HepG2 (cell line): ENCODE data around the gene ELAVL2. TPM values are rescaled to one million over a fixed set of nuclear protein-coding genes. Genes with fewer than 3 reads are reported as not detected.

ENCODE experiments used
- ATAC-seq: fragments of 200-7000 bp; cut with Tn5 transposase; 3 replicates; pipeline ENCODE4 v1.9.1; 2020; ENCODE audit warnings: mild to moderate bottlenecking, moderate library complexity
- BruUV-seq: library from RNA; stranded (reverse); fragments of 400-500 nt; replicated peaks from 2 replicates; lab custom pipeline; 2021; lab: Mats Ljungman, UMichigan
- CTCF ChIA-PET: fragments of 300-600 bp; formaldehyde crosslinking; extraction: SDS; loops from one replicate; lab custom pipeline; 2021; ENCODE audit warnings: low total read pairs, inconsistent platforms, low intra/inter-chr PET ratio; lab: Yijun Ruan, JAX
- POLR2A ChIA-PET: fragments of 350-600 bp; sonication (Branson Sonifier 250); formaldehyde crosslinking; loops from one replicate; lab custom pipeline; 2020; ENCODE audit warnings: antibody characterized with exemption, inconsistent platforms; lab: Yijun Ruan, JAX
- DNase-seq: peaks from one replicate; pipeline ENCODE4 v3.0.0-alpha.2; 2015; ENCODE audit warnings: low spot score
- FAIRE-seq: peaks from 3 replicates; lab custom pipeline; 2011; peaks lifted over from hg19 to GRCh38; lab: Jason Lieb, UNC
- H2AFZ ChIP-seq: one replicate; pipeline ENCODE4 v1.6.1; 2011; ENCODE audit warnings: low read length, inconsistent platforms
- H3K27ac ChIP-seq: fragments of 300-600 bp; 3 replicates; pipeline ENCODE4 v1.8.0; 2011; ENCODE audit warnings: mixed run types, mild to moderate bottlenecking, mixed read lengths, low read length, inconsistent platforms; ENCODE audit not compliant: insufficient read depth; ENCODE audit errors: extremely low read length
- H3K27me3 ChIP-seq, 2 experiments: fragments of 200-600 bp in 1 of 2; 2 replicates in 1 of 2; 3 replicates in 1 of 2; pipeline versions ENCODE4 v1.6.0 to v1.8.0; 2011; ENCODE audit warnings: low read length in 2 of 2, mild to moderate bottlenecking in 2 of 2, moderate library complexity in 2 of 2, inconsistent platforms in 1 of 2; ENCODE audit not compliant: insufficient read depth in 2 of 2, control insufficient read depth in 1 of 2
- H3K36me3 ChIP-seq, 2 experiments: fragments of 200-600 bp in 1 of 2; replicated peaks in 1 of 2; 2 replicates in 1 of 2; 3 replicates in 1 of 2; pipeline versions ENCODE4 v1.5.1 to v1.8.0; 2011; ENCODE audit warnings: low read length in 2 of 2, inconsistent platforms in 1 of 2; ENCODE audit not compliant: insufficient read depth in 2 of 2, control insufficient read depth in 1 of 2
- H3K4me1 ChIP-seq: 2 replicates; pipeline ENCODE4 v1.5.1; 2012; ENCODE audit warnings: low read length, inconsistent platforms; ENCODE audit not compliant: insufficient read depth
- H3K4me2 ChIP-seq: 2 replicates; pipeline ENCODE4 v1.6.0; 2011; ENCODE audit warnings: low read depth, low read length, inconsistent platforms
- H3K4me3 ChIP-seq, 3 experiments: fragments of 200-600 bp in 1 of 3; sonication (generic), shearing (Covaris generic) in 1 of 3; replicated peaks in 1 of 3; 2 replicates each; pipeline ENCODE4 v1.5.1; 2011 to 2016; ENCODE audit warnings: low read length in 3 of 3, inconsistent platforms in 2 of 3, low read depth in 2 of 3, mild to moderate bottlenecking in 2 of 3, control low read depth in 1 of 3, mixed read lengths in 1 of 3; ENCODE audit not compliant: insufficient read depth in 1 of 3
- H3K79me2 ChIP-seq: one replicate; pipeline ENCODE4 v1.6.1; 2011; ENCODE audit warnings: low read length, inconsistent platforms; ENCODE audit not compliant: insufficient read depth
- H3K9ac ChIP-seq: 2 replicates; pipeline ENCODE4 v1.6.0; 2011; ENCODE audit warnings: mild to moderate bottlenecking, low read depth, low read length, inconsistent platforms; ENCODE audit not compliant: insufficient read depth
- H3K9me3 ChIP-seq: 2 replicates; pipeline ENCODE4 v1.5.1; 2012; ENCODE audit warnings: mild to moderate bottlenecking, low read length
- H4K20me1 ChIP-seq: 2 replicates; pipeline ENCODE4 v1.6.0; 2011; ENCODE audit warnings: inconsistent platforms, mild to moderate bottlenecking, low read length, moderate library complexity; ENCODE audit not compliant: insufficient read depth
- ARNTL ChIP-seq: sonication (generic); formaldehyde crosslinking; IDR thresholded peaks from 2 replicates; pipeline ENCODE4 v1.4.0; 2020; ENCODE audit warnings: mild to moderate bottlenecking, missing genetic modification reagents
- FIP1L1 ChIP-seq: fragments of 200-400 bp; formaldehyde crosslinking; IDR thresholded peaks from 2 replicates; pipeline ENCODE4 v1.6.1; 2018; ENCODE audit warnings: low read depth, mild to moderate bottlenecking, low read length, moderate library complexity, borderline replicate concordance; ENCODE audit not compliant: insufficient read depth
- FOXO4 ChIP-seq: sonication (generic); formaldehyde crosslinking; conservative IDR thresholded peaks from 2 replicates; pipeline ENCODE4 v1.8.1; 2023; ENCODE audit warnings: missing genetic modification reagents
- HDAC2 ChIP-seq: sonication (generic); formaldehyde crosslinking; IDR thresholded peaks from 2 replicates; pipeline ENCODE4 v1.4.0; 2020; ENCODE audit warnings: missing genetic modification reagents
- KLF13 ChIP-seq: sonication (generic); formaldehyde crosslinking; IDR thresholded peaks from 2 replicates; pipeline ENCODE4 v1.4.0; 2020; ENCODE audit warnings: mild to moderate bottlenecking, missing genetic modification reagents
- PPARG ChIP-seq: conservative IDR thresholded peaks from 2 replicates; pipeline ENCODE4 v1.6.1; 2016; ENCODE audit warnings: missing biosample characterization, missing genetic modification reagents
- RNF219 ChIP-seq: sonication (generic); formaldehyde crosslinking; IDR thresholded peaks from 2 replicates; pipeline ENCODE4 v1.5.0; 2020; ENCODE audit warnings: mild to moderate bottlenecking, missing genetic modification reagents
- SALL1 ChIP-seq: sonication (generic); formaldehyde crosslinking; IDR thresholded peaks from 2 replicates; pipeline ENCODE4 v1.8.0; 2022; ENCODE audit warnings: mild to moderate bottlenecking, missing genetic modification reagents
- U2AF1 ChIP-seq: fragments of 200-400 bp; formaldehyde crosslinking; optimal IDR thresholded peaks from 2 replicates; pipeline ENCODE3; 2017; ENCODE audit warnings: mild to moderate bottlenecking, low read depth, low read length
- ZBTB14 ChIP-seq: sonication (generic); formaldehyde crosslinking; IDR thresholded peaks from 2 replicates; pipeline ENCODE4 v1.4.0; 2020; ENCODE audit warnings: missing genetic modification reagents
- ZNF432 ChIP-seq: sonication (generic); formaldehyde crosslinking; IDR thresholded peaks from 2 replicates; pipeline ENCODE4 v1.5.0; 2020; ENCODE audit warnings: missing genetic modification reagents, mild to moderate bottlenecking, borderline replicate concordance
- ZNF563 ChIP-seq: sonication (generic); formaldehyde crosslinking; IDR thresholded peaks from 2 replicates; pipeline ENCODE4 v1.8.0; 2022; ENCODE audit warnings: mild to moderate bottlenecking, moderate library complexity, missing genetic modification reagents
- ZNF790 ChIP-seq: sonication (generic); formaldehyde crosslinking; IDR thresholded peaks from 2 replicates; pipeline ENCODE4 v1.8.0; 2022; ENCODE audit warnings: missing genetic modification reagents, mild to moderate bottlenecking, borderline replicate concordance
- ZSCAN12 ChIP-seq: sonication (generic); formaldehyde crosslinking; IDR thresholded peaks from 2 replicates; pipeline ENCODE4 v1.9.0; 2021; ENCODE audit warnings: mild to moderate bottlenecking, missing genetic modification reagents
- ZXDC ChIP-seq: sonication (generic); formaldehyde crosslinking; IDR thresholded peaks from 2 replicates; pipeline ENCODE4 v1.5.0; 2020; ENCODE audit warnings: mild to moderate bottlenecking, missing genetic modification reagents
- WGBS: methylation state at CpG from one replicate; pipeline ENCODE4 v1.1.6; 2017; ENCODE audit warnings: low lambda C conversion rate; 5-methylcytosine and 5-hydroxymethylcytosine counted together
- in situ Hi-C: cut with HindIII; loops from 2 replicates; pipeline ENCODE4 v1.10.0; 2017; ENCODE audit warnings: low pct_unique_long_range_greater_than_20kb; ENCODE audit not compliant: extremely low pct_ligation_motif_present
- intact Hi-C: fragments of 100-400 bp; cut with micrococcal nuclease; formaldehyde crosslinking; loops from one replicate; pipeline ENCODE4 v1.10.0; 2022; ENCODE audit not compliant: unreplicated experiment
- polyA plus RNA-seq, 8 experiments: library from polyadenylated mRNA; depleted of rRNA in 3 of 8; stranded (reverse) in 7 of 8; unstranded in 1 of 8; fragments of >200 nt; fragmentation: Illumina TruSeq in 4 of 8; extraction: Trizol in 4 of 8; gene quantifications; 2 replicates each; pipeline versions ENCODE4 v1.2.1 to v1.2.3, GENCODE V29; 2011 to 2016; ENCODE audit warnings: low read depth in 4 of 8, missing spikeins in 1 of 8, mixed read lengths in 1 of 8; ENCODE audit not compliant: insufficient read depth in 1 of 8
- total RNA-seq, 5 experiments: library from RNA; depleted of rRNA; stranded (reverse); fragments of >200 nt; fragmentation: Illumina TruSeq; extraction: Trizol; gene quantifications; 2 replicates each; pipeline ENCODE4 v1.2.3, GENCODE V29; 2016; ENCODE audit warnings: low read depth in 1 of 5

ELAVL2 gene
- total and polyA plus RNA-seq, 2 of the 13 experiments (the other 11 are each of a cell fraction or from before 2014, with no cell fraction given) = not detected

- TF ChIP-seq HDAC2 (CRISPR knock-in tag) = no peak
- no peak for TF ChIP-seq U2AF1
- TF ChIP-seq ZNF563 (CRISPR knock-in tag) = no peak
- no peak for TF ChIP-seq FOXO4 (CRISPR knock-in tag)
- no peak for TF ChIP-seq ZSCAN12
- TF ChIP-seq FIP1L1 = no peak
- no peak for TF ChIP-seq SALL1 (CRISPR knock-in tag)
- TF ChIP-seq RNF219 = no peak
- TF ChIP-seq ARNTL = no peak
- TF ChIP-seq ZNF790 (CRISPR knock-in tag) = no peak
- no peak for TF ChIP-seq ZXDC (CRISPR knock-in tag)
- no peak for TF ChIP-seq ZNF432
- no peak for TF ChIP-seq ZBTB14 (CRISPR knock-in tag)
- TF ChIP-seq KLF13 (CRISPR knock-in tag) = no peak
- TF ChIP-seq PPARG (CRISPR knock-in tag) = no peak
- DNase-seq = no peak
- Histone ChIP-seq H3K4me1 (no peaks in the 10 kb centered on the region), H3K79me2 (no peaks in the 10 kb centered on the region), H3K27ac (no peak overlapping the region), H3K9ac (no peak overlapping the region), H3K27me3 (peaks cover 0 to under 1% of the 10 kb centered on the region in 2 experiments; a peak in 1 of 5 replicates), H4K20me1 (no peaks in the 10 kb centered on the region), H3K36me3 (no peaks in the 10 kb centered on the region), H3K4me3 (no peak overlapping the region), H3K4me2 (no peak overlapping the region), H2AFZ (no peak overlapping the region), H3K9me3 (no peaks in the 10 kb centered on the region)
- CTCF ChIA-PET = no interaction called here
- WGBS = 9% methylated on average over 2 of the region's 2 CpGs
- intact Hi-C loops (no loop called here), in situ Hi-C loops (no loop called here)
- POLR2A ChIA-PET = no interaction called here
- no peak for FAIRE-seq
- no peak for ATAC-seq
- BruUV-seq = no TSS peak
These were observed 97.3 kb downstream of the ELAVL2 start for GRCh38 chr9:23728736-23729135.
